ENCODE data around the gene DHX34.

Gene DHX34

GRCh38 chr19:47389150-47389556 is 40.0 kb downstream of the DHX34 start:
- no peak for TF ChIP-seq TAF1 (IDR thresholded peaks at IDR 0.05; ENCODE audit: low read depth)
- no peak for TF ChIP-seq TEAD4 (IDR thresholded peaks at IDR 0.05)
- TF ChIP-seq EGR1 (IDR thresholded peaks at IDR 0.05), result no peak
- no peak for TF ChIP-seq EP300 (IDR thresholded peaks at IDR 0.05; ENCODE audit: borderline replicate concordance)
- TF ChIP-seq FOXM1 (IDR thresholded peaks at IDR 0.05; ENCODE audit: borderline replicate concordance, low read depth), result no peak
- TF ChIP-seq NFIC (IDR thresholded peaks at IDR 0.05), result no peak
- TF ChIP-seq, protein P1, sequence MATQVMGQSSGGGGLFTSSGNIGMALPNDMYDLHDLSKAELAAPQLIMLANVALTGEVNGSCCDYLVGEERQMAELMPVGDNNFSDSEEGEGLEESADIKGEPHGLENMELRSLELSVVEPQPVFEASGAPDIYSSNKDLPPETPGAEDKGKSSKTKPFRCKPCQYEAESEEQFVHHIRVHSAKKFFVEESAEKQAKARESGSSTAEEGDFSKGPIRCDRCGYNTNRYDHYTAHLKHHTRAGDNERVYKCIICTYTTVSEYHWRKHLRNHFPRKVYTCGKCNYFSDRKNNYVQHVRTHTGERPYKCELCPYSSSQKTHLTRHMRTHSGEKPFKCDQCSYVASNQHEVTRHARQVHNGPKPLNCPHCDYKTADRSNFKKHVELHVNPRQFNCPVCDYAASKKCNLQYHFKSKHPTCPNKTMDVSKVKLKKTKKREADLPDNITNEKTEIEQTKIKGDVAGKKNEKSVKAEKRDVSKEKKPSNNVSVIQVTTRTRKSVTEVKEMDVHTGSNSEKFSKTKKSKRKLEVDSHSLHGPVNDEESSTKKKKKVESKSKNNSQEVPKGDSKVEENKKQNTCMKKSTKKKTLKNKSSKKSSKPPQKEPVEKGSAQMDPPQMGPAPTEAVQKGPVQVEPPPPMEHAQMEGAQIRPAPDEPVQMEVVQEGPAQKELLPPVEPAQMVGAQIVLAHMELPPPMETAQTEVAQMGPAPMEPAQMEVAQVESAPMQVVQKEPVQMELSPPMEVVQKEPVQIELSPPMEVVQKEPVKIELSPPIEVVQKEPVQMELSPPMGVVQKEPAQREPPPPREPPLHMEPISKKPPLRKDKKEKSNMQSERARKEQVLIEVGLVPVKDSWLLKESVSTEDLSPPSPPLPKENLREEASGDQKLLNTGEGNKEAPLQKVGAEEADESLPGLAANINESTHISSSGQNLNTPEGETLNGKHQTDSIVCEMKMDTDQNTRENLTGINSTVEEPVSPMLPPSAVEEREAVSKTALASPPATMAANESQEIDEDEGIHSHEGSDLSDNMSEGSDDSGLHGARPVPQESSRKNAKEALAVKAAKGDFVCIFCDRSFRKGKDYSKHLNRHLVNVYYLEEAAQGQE (IDR thresholded peaks at IDR 0.05; ENCODE audit: low read depth), result no peak
- TF ChIP-seq, protein P2, sequence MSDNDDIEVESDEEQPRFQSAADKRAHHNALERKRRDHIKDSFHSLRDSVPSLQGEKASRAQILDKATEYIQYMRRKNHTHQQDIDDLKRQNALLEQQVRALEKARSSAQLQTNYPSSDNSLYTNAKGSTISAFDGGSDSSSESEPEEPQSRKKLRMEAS (IDR thresholded peaks at IDR 0.05), result no peak
- no peak for TF ChIP-seq ZBTB7A (IDR thresholded peaks at IDR 0.05; ENCODE audit: low read depth)
- TF ChIP-seq TCF12 (IDR thresholded peaks at IDR 0.05; ENCODE audit: low read depth), result no peak
- no peak for TF ChIP-seq CREB1 (IDR thresholded peaks at IDR 0.05; ENCODE audit: low read depth)
- TF ChIP-seq, protein P3, sequence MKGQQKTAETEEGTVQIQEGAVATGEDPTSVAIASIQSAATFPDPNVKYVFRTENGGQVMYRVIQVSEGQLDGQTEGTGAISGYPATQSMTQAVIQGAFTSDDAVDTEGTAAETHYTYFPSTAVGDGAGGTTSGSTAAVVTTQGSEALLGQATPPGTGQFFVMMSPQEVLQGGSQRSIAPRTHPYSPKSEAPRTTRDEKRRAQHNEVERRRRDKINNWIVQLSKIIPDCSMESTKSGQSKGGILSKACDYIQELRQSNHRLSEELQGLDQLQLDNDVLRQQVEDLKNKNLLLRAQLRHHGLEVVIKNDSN (IDR thresholded peaks at IDR 0.05), result no peak

GRCh38 chr19:47390533-47391488 is 41.7 kb downstream of the DHX34 start:
- no peak for TF ChIP-seq RAD21 (IDR thresholded peaks at IDR 0.05; ENCODE audit: low read depth)
- TF ChIP-seq FOXM1 (IDR thresholded peaks at IDR 0.05; ENCODE audit: borderline replicate concordance, low read depth), result no peak

- TF ChIP-seq EGR1 (IDR thresholded peaks at IDR 0.05) (no peak), RAD21 (IDR thresholded peaks at IDR 0.05; ENCODE audit: low read depth) (peak; percentile 86)
Observed at GRCh38 chr19:47391510-47392223, 42.6 kb downstream of the DHX34 start.

DNA sequence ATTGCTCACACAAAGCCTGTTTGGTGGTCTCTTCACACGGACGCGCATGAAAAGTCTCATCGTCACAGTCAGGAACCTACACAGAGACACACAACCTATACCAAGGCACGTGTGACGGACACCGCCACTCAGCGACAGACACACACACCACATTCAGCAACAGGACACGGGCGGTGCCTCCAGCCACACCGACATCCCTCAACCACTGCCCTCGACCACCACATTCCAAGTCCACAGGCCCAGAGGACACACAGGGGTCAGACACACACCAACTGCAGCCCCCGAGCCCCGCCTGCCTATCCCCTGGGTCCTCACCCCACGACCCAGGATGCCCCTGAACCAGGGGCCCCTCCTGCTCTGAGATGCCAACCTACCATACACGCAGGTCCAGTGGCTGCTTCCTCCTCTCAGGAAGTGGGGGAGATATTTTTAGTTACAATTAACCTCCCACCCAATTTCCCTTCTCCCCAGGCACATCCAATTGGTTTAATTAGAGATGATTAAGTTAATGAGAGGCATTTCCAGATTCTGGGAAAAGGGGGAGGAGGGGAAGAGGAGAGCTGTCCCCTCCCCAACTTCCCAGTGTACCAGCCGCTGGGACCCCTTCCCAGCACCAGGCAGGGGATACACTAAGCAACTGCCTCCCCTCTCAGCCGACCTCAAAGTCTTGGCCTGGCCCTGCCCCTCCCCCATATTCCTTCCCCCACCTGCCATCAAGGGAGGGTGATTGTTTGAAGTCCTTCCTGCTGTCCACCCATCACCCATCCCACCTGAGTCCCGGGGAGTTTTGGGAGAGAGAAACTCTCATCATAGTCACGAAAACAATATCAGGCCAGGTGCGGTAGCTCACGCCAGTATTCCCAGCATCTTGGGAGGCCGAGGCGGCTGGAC is 49.8 kb downstream of the DHX34 start:
- no peak for TF ChIP-seq NFIC (IDR thresholded peaks at IDR 0.05)
- TF ChIP-seq, protein P3 (IDR thresholded peaks at IDR 0.05), result no peak
- no peak for TF ChIP-seq TCF12 (IDR thresholded peaks at IDR 0.05; ENCODE audit: low read depth)
- TF ChIP-seq YY1 (IDR thresholded peaks at IDR 0.05; ENCODE audit: low read depth), result no peak
- TF ChIP-seq TEAD4 (IDR thresholded peaks at IDR 0.05), result no peak
- no peak for TF ChIP-seq TAF1 (IDR thresholded peaks at IDR 0.05; ENCODE audit: low read depth)

GRCh38 chr19:47402504-47402903 is 53.4 kb downstream of the DHX34 start:
- TF ChIP-seq NFIC (IDR thresholded peaks at IDR 0.05), result no peak

- no peak for TF ChIP-seq EP300 (IDR thresholded peaks at IDR 0.05; ENCODE audit: borderline replicate concordance)
- no peak for TF ChIP-seq EGR1 (IDR thresholded peaks at IDR 0.05)
- TF ChIP-seq TEAD4 (IDR thresholded peaks at IDR 0.05), result no peak
- TF ChIP-seq CREB1 (IDR thresholded peaks at IDR 0.05; ENCODE audit: low read depth), result no peak
- no peak for TF ChIP-seq YY1 (IDR thresholded peaks at IDR 0.05; ENCODE audit: low read depth)
- TF ChIP-seq FOXM1 (IDR thresholded peaks at IDR 0.05; ENCODE audit: borderline replicate concordance, low read depth), result no peak
- TF ChIP-seq ZBTB7A (IDR thresholded peaks at IDR 0.05; ENCODE audit: low read depth), result no peak
- TF ChIP-seq, protein P3 (IDR thresholded peaks at IDR 0.05), result no peak
- TF ChIP-seq NFIC (IDR thresholded peaks at IDR 0.05), result no peak
- TF ChIP-seq RAD21 (IDR thresholded peaks at IDR 0.05; ENCODE audit: low read depth), result no peak
- TF ChIP-seq TCF12 (IDR thresholded peaks at IDR 0.05; ENCODE audit: low read depth), result no peak
- TF ChIP-seq TAF1 (IDR thresholded peaks at IDR 0.05; ENCODE audit: low read depth), result no peak
Observed at GRCh38 chr19:47404334-47405196, 55.5 kb downstream of the DHX34 start.
